PC-9 (cell line): ENCODE results near the gene FOXP1. TPM values are rescaled to one million over a fixed set of nuclear protein-coding genes. Genes with fewer than 3 reads are reported as not detected.

Experiments used
- BruUV-seq: library from RNA; stranded (reverse); fragments of 400-500 nt; replicated peaks from 2 replicates; lab custom pipeline; 2021; lab: Mats Ljungman, UMichigan
- CTCF ChIA-PET: fragments of 300-600 bp; sonication (Branson Sonifier 250); formaldehyde crosslinking; loops from one replicate; lab custom pipeline; 2022; ENCODE audit warnings: antibody characterized with exemption; lab: Charles Lee
- POLR2A ChIA-PET: fragments of 300-600 bp; sonication (Branson Sonifier 250); formaldehyde crosslinking; loops from one replicate; lab custom pipeline; 2022; ENCODE audit warnings: antibody characterized with exemption; ENCODE audit not compliant: unreplicated experiment; lab: Charles Lee
- DNase-seq, 2 experiments: peaks; one replicate each; pipeline versions ENCODE4 v3.0.0 to v3.0.0-alpha.2; 2015 to 2022; ENCODE audit warnings: mixed read lengths in 1 of 2
- H2AFZ ChIP-seq: fragments of 200-600 bp; sonication (generic); 2 replicates; pipeline ENCODE4 v1.8.1; 2017; ENCODE audit warnings: antibody characterized with exemption
- H3F3A ChIP-seq: fragments of 200-600 bp; sonication (generic); 2 replicates; pipeline ENCODE4 v1.8.1; 2017; ENCODE audit warnings: antibody characterized with exemption, mild to moderate bottlenecking, low read depth; ENCODE audit not compliant: insufficient read depth
- H3K27ac ChIP-seq: fragments of 200-600 bp; sonication (generic); 2 replicates; pipeline ENCODE4 v1.6.1; 2016; ENCODE audit warnings: mixed run types
- H3K27me3 ChIP-seq: fragments of 200-600 bp; sonication (generic); 2 replicates; pipeline ENCODE4 v1.6.1; 2016; ENCODE audit warnings: low read depth, mixed run types; ENCODE audit not compliant: insufficient read depth
- H3K36me3 ChIP-seq: fragments of 200-600 bp; sonication (generic); 2 replicates; pipeline ENCODE4 v1.6.1; 2016; ENCODE audit warnings: low read depth, mixed run types
- H3K4me1 ChIP-seq: fragments of 200-600 bp; sonication (generic); replicated peaks from 2 replicates; pipeline ENCODE4 v1.6.1; 2016; ENCODE audit warnings: mixed run types; ENCODE audit not compliant: insufficient read depth
- H3K4me2 ChIP-seq: fragments of 200-600 bp; sonication (generic); 2 replicates; pipeline ENCODE4 v1.6.1; 2017; ENCODE audit warnings: mixed run types
- H3K4me3 ChIP-seq: fragments of 200-600 bp; sonication (generic); 2 replicates; pipeline ENCODE4 v1.6.1; 2016; ENCODE audit warnings: mixed run types
- H3K79me2 ChIP-seq: fragments of 200-600 bp; sonication (generic); 2 replicates; pipeline ENCODE4 v1.6.1; 2017; ENCODE audit warnings: low read depth, mixed run types
- H3K9me2 ChIP-seq: fragments of 200-600 bp; sonication (generic); 2 replicates; pipeline ENCODE4 v1.8.1; 2017; ENCODE audit warnings: mild to moderate bottlenecking; ENCODE audit not compliant: insufficient read depth
- H3K9me3 ChIP-seq: fragments of 200-600 bp; sonication (generic); 2 replicates; pipeline ENCODE4 v1.8.1; 2016; ENCODE audit warnings: low read depth; ENCODE audit not compliant: insufficient read depth
- H4K20me1 ChIP-seq: fragments of 200-600 bp; sonication (generic); 2 replicates; pipeline ENCODE4 v1.8.1; 2017; ENCODE audit not compliant: insufficient read depth
- CTCF ChIP-seq: fragments of 200-600 bp; sonication (generic); conservative IDR thresholded peaks from 2 replicates; pipeline ENCODE4 v1.6.1; 2017; ENCODE audit warnings: mixed run types, antibody characterized with exemption, mild to moderate bottlenecking, moderate library complexity
- EZH2 ChIP-seq: fragments of 200-600 bp; sonication (generic); IDR thresholded peaks from 2 replicates; pipeline ENCODE4 v1.8.0; 2017; ENCODE audit warnings: antibody characterized with exemption, low read depth
- intact Hi-C: fragments of 100-400 bp; cut with micrococcal nuclease; formaldehyde crosslinking; loops from one replicate; pipeline ENCODE4 v1.10.0; 2022; ENCODE audit not compliant: unreplicated experiment
- total RNA-seq: library from RNA; stranded (reverse); gene quantifications from 2 replicates; pipeline ENCODE4 v1.2.3, GENCODE V29; 2021

Gene FOXP1
- total RNA-seq, 1 experiment from 2014 or later = 33.3 TPM

- intact Hi-C loops = loop anchor here (10.0 kb wide), 1 partner anchor 75 kb away; no protein-coding TSS in a partner anchor
- no peak for DNase-seq
- no TSS peak for BruUV-seq
- Histone ChIP-seq H3K79me2 (no peaks in the 10 kb centered on the region), H3K9me2 (no peaks in the 10 kb centered on the region), H3F3A (no peaks in the 10 kb centered on the region), H3K4me1 (no peaks in the 10 kb centered on the region; the same call in 1 of the 2 replicates), H3K4me3 (no peak overlapping the region), H3K36me3 (no peaks in the 10 kb centered on the region), H3K9me3 (no peaks in the 10 kb centered on the region), H4K20me1 (no peaks in the 10 kb centered on the region), H3K27me3 (no peaks in the 10 kb centered on the region), H3K4me2 (no peak overlapping the region), H2AFZ (no peak overlapping the region), H3K27ac (no peak overlapping the region)
- TF ChIP-seq EZH2 (no peak), CTCF (no peak)
- ChIA-PET POLR2A (no interaction called here), CTCF (no interaction called here)
Measured at GRCh38 chr3:71139496-71139895, 444.0 kb downstream of the FOXP1 start.

DNA sequence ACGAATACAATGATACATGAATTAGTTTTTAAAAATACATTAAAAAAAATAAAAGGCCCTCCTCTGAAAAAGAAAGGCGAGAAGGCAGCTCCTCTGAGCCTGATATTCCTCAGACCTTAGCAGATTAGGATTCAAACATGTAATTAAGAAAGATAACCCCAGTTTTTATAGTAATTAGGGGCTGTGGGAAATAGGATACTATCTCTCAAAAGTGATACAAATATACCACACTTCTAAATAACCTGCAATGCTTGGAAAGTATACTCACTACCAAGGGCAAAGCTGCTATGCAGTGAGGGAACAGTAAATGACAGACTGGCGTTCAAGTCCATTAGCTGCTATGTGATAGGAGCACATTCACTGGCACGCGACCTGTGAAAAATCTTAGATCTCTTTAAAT, 445.1 kb downstream of the FOXP1 start:
- no TSS peak for BruUV-seq
- Histone ChIP-seq H3F3A (no peaks in the 10 kb centered on the region), H3K4me1 (no peaks in the 10 kb centered on the region; the same call in 1 of the 2 replicates), H3K27me3 (no peaks in the 10 kb centered on the region), H3K79me2 (no peaks in the 10 kb centered on the region), H3K9me2 (no peaks in the 10 kb centered on the region), H2AFZ (no peak overlapping the region), H3K36me3 (no peaks in the 10 kb centered on the region), H3K9me3 (no peaks in the 10 kb centered on the region), H3K4me3 (no peak overlapping the region), H4K20me1 (no peaks in the 10 kb centered on the region), H3K27ac (no peak overlapping the region), H3K4me2 (no peak overlapping the region)
- intact Hi-C loops = loop anchor here (10.0 kb wide), 1 partner anchor 74 kb away; no protein-coding TSS in a partner anchor
- DNase-seq = no peak
- ChIA-PET POLR2A (no interaction called here), CTCF (no interaction called here)
- TF ChIP-seq CTCF = no peak
- no peak for TF ChIP-seq EZH2

DNA sequence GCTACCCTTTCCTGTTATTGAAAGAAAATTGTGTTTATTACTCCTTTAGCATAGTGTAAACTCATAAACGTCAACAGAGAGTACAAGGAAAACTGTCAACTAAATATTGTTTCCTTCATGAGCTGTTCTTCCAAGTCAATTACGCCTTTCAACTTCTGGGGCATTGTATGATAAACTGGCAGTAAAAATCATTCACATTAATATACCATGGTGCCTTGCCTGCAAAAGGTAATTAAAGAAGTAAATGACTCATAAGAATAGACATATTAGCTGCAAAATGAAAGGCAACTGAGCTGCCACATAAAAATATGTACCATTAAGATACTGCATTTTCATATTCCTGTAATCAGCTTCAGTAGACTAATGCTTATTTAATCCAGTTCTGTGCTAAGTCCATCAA, 447.3 kb downstream of the FOXP1 start:
- no TSS peak for BruUV-seq
- H2AFZ ChIP-seq = no peak overlapping the region
- H3K27ac ChIP-seq = no peak overlapping the region
- no peaks in the 10 kb centered on the region for H3F3A ChIP-seq
- intact Hi-C loops = loop anchor here (10.0 kb wide), 1 partner anchor 71 kb away; no protein-coding TSS in a partner anchor
- no peaks in the 10 kb centered on the region for H3K36me3 ChIP-seq
- H4K20me1 ChIP-seq = no peaks in the 10 kb centered on the region
- no peaks in the 10 kb centered on the region for H3K9me3 ChIP-seq
- DNase-seq = no peak
- TF ChIP-seq CTCF (no peak), EZH2 (no peak)
- CTCF ChIA-PET = no interaction called here
- no peak overlapping the region for H3K4me3 ChIP-seq
- H3K9me2 ChIP-seq = no peaks in the 10 kb centered on the region
- H3K27me3 ChIP-seq = no peaks in the 10 kb centered on the region
- POLR2A ChIA-PET = no interaction called here
- no peak overlapping the region for H3K4me2 ChIP-seq
- H3K79me2 ChIP-seq = no peaks in the 10 kb centered on the region
- no peaks in the 10 kb centered on the region for H3K4me1 ChIP-seq
